Osteoblast (primary cell): ENCODE results near the gene NR2C1. TPM values are rescaled to one million over a fixed set of nuclear protein-coding genes. Genes with fewer than 3 reads are reported as not detected.

Experiments
- DNase-seq: peaks from one replicate; pipeline ENCODE4 v3.0.0; 2011; ENCODE audit warnings: low spot score, mixed read lengths; ENCODE audit not compliant: insufficient read length; ENCODE audit errors: missing footprints
- H2AFZ ChIP-seq: 2 replicates; pipeline ENCODE4 v1.6.0; 2011; ENCODE audit warnings: mild to moderate bottlenecking, low read length
- H3K27ac ChIP-seq: 2 replicates; pipeline ENCODE4 v1.5.1; 2011; ENCODE audit warnings: mild to moderate bottlenecking, low read depth, low read length, moderate library complexity
- H3K27me3 ChIP-seq: 2 replicates; pipeline ENCODE4 v1.6.0; 2012; ENCODE audit warnings: mild to moderate bottlenecking, control low read depth, inconsistent platforms, low read length, moderate library complexity; ENCODE audit not compliant: insufficient read depth
- H3K36me3 ChIP-seq: 2 replicates; pipeline ENCODE4 v1.5.1; 2011; ENCODE audit warnings: mild to moderate bottlenecking, low read length, control low read depth, moderate library complexity; ENCODE audit not compliant: insufficient read depth
- H3K4me1 ChIP-seq: 2 replicates; pipeline ENCODE4 v1.5.1; 2011; ENCODE audit warnings: mild to moderate bottlenecking, low read length, control low read depth, moderate library complexity; ENCODE audit not compliant: insufficient read depth
- H3K4me2 ChIP-seq: 2 replicates; pipeline ENCODE4 v1.6.0; 2011; ENCODE audit warnings: mild to moderate bottlenecking, low read length; ENCODE audit not compliant: insufficient read depth
- H3K4me3 ChIP-seq: fragments of 200-600 bp; sonication (generic); 3 replicates; pipeline ENCODE4 v1.5.1; 2012; ENCODE audit warnings: mild to moderate bottlenecking, low read length, inconsistent platforms; ENCODE audit not compliant: insufficient read depth
- H3K79me2 ChIP-seq: 2 replicates; pipeline ENCODE4 v1.6.0; 2012; ENCODE audit warnings: mild to moderate bottlenecking, low read length, control low read depth, inconsistent platforms; ENCODE audit not compliant: insufficient read depth
- H3K9me3 ChIP-seq: 2 replicates; pipeline ENCODE4 v1.5.1; 2011; ENCODE audit warnings: low read depth, low read length, control low read depth
- H4K20me1 ChIP-seq: 2 replicates; pipeline ENCODE4 v1.6.0; 2012; ENCODE audit warnings: mild to moderate bottlenecking, low read length, control low read depth; ENCODE audit not compliant: insufficient read depth
- CTCF ChIP-seq: IDR thresholded peaks from 2 replicates; pipeline ENCODE4 v1.5.1; 2011; ENCODE audit warnings: mild to moderate bottlenecking, low read depth, low read length, moderate library complexity; ENCODE audit errors: extremely low read depth
- total RNA-seq: library from RNA; depleted of rRNA; stranded (reverse); fragments of >200 nt; gene quantifications from 2 replicates; pipeline ENCODE4 v1.2.3, GENCODE V29; 2012

Gene NR2C1
- total RNA-seq, 1 donor = 22.1 TPM

GRCh38 chr12:95117178-95117599 lies 43.8 kb upstream of the NR2C1 start:
- H3K9me3 ChIP-seq = no peaks in the 10 kb centered on the region
- no peak overlapping the region for H2AFZ ChIP-seq
- H3K4me3 ChIP-seq = no peak overlapping the region
- no peak overlapping the region for H3K4me2 ChIP-seq
- no peak for DNase-seq
- peak; percentile 67 for TF ChIP-seq CTCF
- no peaks in the 10 kb centered on the region for H3K79me2 ChIP-seq
- no peaks in the 10 kb centered on the region for H3K27me3 ChIP-seq
- no peak overlapping the region for H3K27ac ChIP-seq
- H3K4me1 ChIP-seq = peaks cover 30% of the 10 kb centered on the region
- no peaks in the 10 kb centered on the region for H3K36me3 ChIP-seq
- no peaks in the 10 kb centered on the region for H4K20me1 ChIP-seq

GRCh38 chr12:95116773-95117172 lies 43.4 kb upstream of the NR2C1 start:
- peak; percentile 44 for DNase-seq
- no peaks in the 10 kb centered on the region for H3K36me3 ChIP-seq
- no peak overlapping the region for H3K27ac ChIP-seq
- H3K4me3 ChIP-seq = no peak overlapping the region
- H3K4me2 ChIP-seq = no peak overlapping the region
- no peak for TF ChIP-seq CTCF
- no peaks in the 10 kb centered on the region for H4K20me1 ChIP-seq
- H3K9me3 ChIP-seq = no peaks in the 10 kb centered on the region
- H3K79me2 ChIP-seq = no peaks in the 10 kb centered on the region
- peaks cover 30% of the 10 kb centered on the region for H3K4me1 ChIP-seq
- H2AFZ ChIP-seq = peak overlapping the region; percentile 0
- no peaks in the 10 kb centered on the region for H3K27me3 ChIP-seq

GRCh38 chr12:95116341-95116740 lies 42.9 kb upstream of the NR2C1 start:
- no peak for DNase-seq

GRCh38 chr12:95115641-95116040 lies 42.2 kb upstream of the NR2C1 start:
- no peak for TF ChIP-seq CTCF
- Histone ChIP-seq H3K9me3 (no peaks in the 10 kb centered on the region), H3K4me2 (no peak overlapping the region), H3K27ac (no peak overlapping the region), H3K4me3 (no peak overlapping the region), H4K20me1 (no peaks in the 10 kb centered on the region), H2AFZ (no peak overlapping the region), H3K79me2 (no peaks in the 10 kb centered on the region), H3K27me3 (no peaks in the 10 kb centered on the region), H3K36me3 (no peaks in the 10 kb centered on the region), H3K4me1 (peaks cover 30% of the 10 kb centered on the region)
- DNase-seq = no peak

More at GRCh38 chr12:95116341-95116740, 42.9 kb upstream of the NR2C1 start:
- no peaks in the 10 kb centered on the region for H4K20me1 ChIP-seq
- H2AFZ ChIP-seq = peak overlapping the region; percentile 0
- H3K36me3 ChIP-seq = no peaks in the 10 kb centered on the region
- peaks cover 30% of the 10 kb centered on the region for H3K4me1 ChIP-seq
- no peaks in the 10 kb centered on the region for H3K9me3 ChIP-seq
- no peak overlapping the region for H3K27ac ChIP-seq
- no peak overlapping the region for H3K4me2 ChIP-seq
- TF ChIP-seq CTCF = no peak
- H3K4me3 ChIP-seq = no peak overlapping the region
- H3K79me2 ChIP-seq = no peaks in the 10 kb centered on the region
- H3K27me3 ChIP-seq = no peaks in the 10 kb centered on the region
